Measurements from ENCODE around the gene CMTM1.

CMTM1 gene

GRCh38 chr16:66541388-66542355 lies 24.6 kb upstream of the CMTM1 start:
- no peak overlapping the region for H3K27ac ChIP-seq
- TF ChIP-seq CTCF (conservative IDR thresholded peaks at IDR 0.05) (no peak), ZFX (IDR thresholded peaks at IDR 0.05) (no peak)

- no peak overlapping the region for H3K27ac ChIP-seq
- TF ChIP-seq CTCF (conservative IDR thresholded peaks at IDR 0.05), result no peak
- TF ChIP-seq ZFX (IDR thresholded peaks at IDR 0.05), result no peak
These were observed 23.8 kb upstream of the CMTM1 start for GRCh38 chr16:66542396-66542795.

- TF ChIP-seq CTCF (conservative IDR thresholded peaks at IDR 0.05) (no peak), ZFX (IDR thresholded peaks at IDR 0.05) (no peak)
- H3K27ac ChIP-seq, result no peak overlapping the region
These were observed 22.7 kb upstream of the CMTM1 start for GRCh38 chr16:66543541-66543940.

- H3K27ac ChIP-seq, result no peak overlapping the region
These were observed 22.1 kb upstream of the CMTM1 start for GRCh38 chr16:66544016-66544757.

DNA sequence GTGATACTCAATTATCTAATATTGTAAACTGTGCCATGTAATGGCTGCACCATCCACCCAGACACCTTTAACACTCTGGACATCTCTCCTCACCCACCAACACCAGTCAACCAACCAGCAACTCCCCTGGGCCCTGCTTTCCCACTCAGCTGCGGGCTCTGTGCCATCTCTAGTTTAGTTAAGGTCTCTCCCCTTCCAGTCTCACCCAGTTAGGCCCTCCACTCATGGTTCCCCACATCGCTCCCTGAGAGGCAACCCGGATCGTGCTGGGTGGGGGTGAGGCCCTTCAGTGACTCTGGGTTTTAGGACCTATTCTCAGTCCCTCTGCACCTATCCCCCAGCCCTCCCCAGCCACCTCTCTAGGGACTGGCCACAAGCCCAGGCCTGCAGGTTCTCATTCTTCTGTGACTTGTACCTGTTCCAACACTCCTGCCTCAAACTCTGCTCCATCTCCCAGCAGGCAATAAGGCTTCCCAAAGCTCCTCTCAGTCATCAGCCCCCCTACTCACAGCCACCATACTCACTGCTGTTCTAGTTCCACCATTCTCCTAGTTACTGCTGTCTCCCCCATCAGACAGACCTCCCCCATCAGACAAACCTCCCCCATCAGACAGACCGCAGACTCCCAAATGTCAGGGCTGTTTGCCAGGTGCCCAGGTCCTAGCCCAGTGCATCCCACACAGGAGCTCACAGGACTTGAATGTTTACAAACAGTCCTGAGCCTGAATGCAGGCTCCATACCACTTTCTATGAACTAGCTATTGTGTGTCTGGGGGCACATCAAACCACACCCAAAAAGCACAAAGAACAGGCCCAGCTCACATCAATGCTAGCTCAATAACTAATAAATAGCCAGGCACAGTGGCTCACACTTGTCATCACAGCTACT lies 18.9 kb upstream of the CMTM1 start:
- no peak overlapping the region for H3K27ac ChIP-seq
- no peak for TF ChIP-seq CTCF (conservative IDR thresholded peaks at IDR 0.05)
- no peak for TF ChIP-seq ZFX (IDR thresholded peaks at IDR 0.05)

More at GRCh38 chr16:66544016-66544757, 22.1 kb upstream of the CMTM1 start:
- TF ChIP-seq ZFX (IDR thresholded peaks at IDR 0.05) (no peak), CTCF (conservative IDR thresholded peaks at IDR 0.05) (no peak)

DNA sequence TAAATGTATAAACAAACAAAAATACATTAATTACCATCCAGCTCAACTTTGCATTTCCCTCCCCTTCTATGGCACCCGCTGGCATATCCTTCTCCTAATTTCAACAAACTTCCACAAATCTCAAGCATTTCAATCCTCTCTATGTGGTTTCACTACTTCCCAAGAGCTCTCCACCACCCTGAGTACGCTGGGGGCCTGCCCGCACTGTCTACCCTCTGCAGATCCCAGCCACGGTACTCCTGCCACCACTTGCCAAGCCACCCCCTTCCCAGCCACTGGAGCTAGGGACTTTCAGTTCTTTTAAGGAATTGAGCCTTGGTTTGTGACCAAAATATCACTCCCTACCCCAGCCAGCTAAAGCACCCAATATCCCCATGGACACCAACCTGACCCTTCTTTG lies 18.2 kb upstream of the CMTM1 start:
- TF ChIP-seq CTCF (conservative IDR thresholded peaks at IDR 0.05) (no peak), ZFX (IDR thresholded peaks at IDR 0.05) (no peak)
- no peak overlapping the region for H3K27ac ChIP-seq

Measured in C4-2B (cell line).